ENCODE results near the gene DHX30. TPM values are rescaled to one million over a fixed set of nuclear protein-coding genes. Genes with fewer than 3 reads are reported as not detected.

Gene DHX30
- total and polyA plus RNA-seq, 2 experiments from 2014 or later, result 47.8 to 51.3 TPM

- 95% methylated on average over 3 of the region's 3 CpGs for WGBS (ENCODE audit: low lambda C conversion rate, missing lambda C conversion rate)
- no peak overlapping the region for H3K4me3 ChIP-seq
- no peak overlapping the region for H3K4me2 ChIP-seq
Observed at GRCh38 chr3:47896736-47897135, 93.8 kb downstream of the DHX30 start.

GRCh38 chr3:47897954-47898353 is 95.0 kb downstream of the DHX30 start:
- no peak overlapping the region for H3K4me3 ChIP-seq
- DNase-seq (ENCODE audit: low spot score), result no peak
- no peaks in the 10 kb centered on the region for H3K9me2 ChIP-seq (replicated peaks; ENCODE audit: insufficient read depth)
- H3K27me3 ChIP-seq, result no peaks in the 10 kb centered on the region
- 92% methylated on average over 3 of the region's 3 CpGs for WGBS (ENCODE audit: low lambda C conversion rate, missing lambda C conversion rate)
- no peak overlapping the region for H3K27ac ChIP-seq
- no peaks in the 10 kb centered on the region for H3K79me2 ChIP-seq
- no peak overlapping the region for H2AFZ ChIP-seq
- no peaks in the 10 kb centered on the region for H4K20me1 ChIP-seq (ENCODE audit: insufficient read depth, poor library complexity, severe bottlenecking)
- no peak for TF ChIP-seq CTCF (IDR thresholded peaks at IDR 0.05; ENCODE audit: poor library complexity)
- TF ChIP-seq EZH2 (IDR thresholded peaks at IDR 0.05; ENCODE audit: borderline replicate concordance), result no peak
- TF ChIP-seq EZH2phosphoT487 (IDR thresholded peaks at IDR 0.05; ENCODE audit: low read depth, severe bottlenecking, unreplicated experiment), result no peak
- no peak overlapping the region for H3K4me2 ChIP-seq
- peaks cover 6% of the 10 kb centered on the region for H3K4me1 ChIP-seq (ENCODE audit: insufficient read depth)
- H3K36me3 ChIP-seq (replicated peaks; ENCODE audit: insufficient read depth, low read depth), result no peaks in the 10 kb centered on the region
- H3K9me3 ChIP-seq (ENCODE audit: low read depth), result no peaks in the 10 kb centered on the region

More at GRCh38 chr3:47896736-47897135, 93.8 kb downstream of the DHX30 start:
- TF ChIP-seq CTCF (IDR thresholded peaks at IDR 0.05; ENCODE audit: poor library complexity), result no peak
- no peak for TF ChIP-seq EZH2 (IDR thresholded peaks at IDR 0.05; ENCODE audit: borderline replicate concordance)
- TF ChIP-seq EZH2phosphoT487 (IDR thresholded peaks at IDR 0.05; ENCODE audit: low read depth, severe bottlenecking, unreplicated experiment), result no peak
- H3K9me2 ChIP-seq (replicated peaks; ENCODE audit: insufficient read depth), result no peaks in the 10 kb centered on the region
- no peak overlapping the region for H2AFZ ChIP-seq
- H3K36me3 ChIP-seq (replicated peaks; ENCODE audit: insufficient read depth, low read depth), result no peaks in the 10 kb centered on the region
- H3K9me3 ChIP-seq (ENCODE audit: low read depth), result no peaks in the 10 kb centered on the region
- H3K4me1 ChIP-seq (ENCODE audit: insufficient read depth), result peaks cover 6% of the 10 kb centered on the region
- DNase-seq (ENCODE audit: low spot score), result no peak
- no peak overlapping the region for H3K27ac ChIP-seq
- no peaks in the 10 kb centered on the region for H4K20me1 ChIP-seq (ENCODE audit: insufficient read depth, poor library complexity, severe bottlenecking)
- H3K27me3 ChIP-seq, result no peaks in the 10 kb centered on the region
- H3K79me2 ChIP-seq, result no peaks in the 10 kb centered on the region

- Histone ChIP-seq H2AFZ (no peak overlapping the region), H4K20me1 (ENCODE audit: insufficient read depth, poor library complexity, severe bottlenecking) (no peaks in the 10 kb centered on the region), H3K9me2 (replicated peaks; ENCODE audit: insufficient read depth) (no peaks in the 10 kb centered on the region), H3K36me3 (replicated peaks; ENCODE audit: insufficient read depth, low read depth) (no peaks in the 10 kb centered on the region), H3K27me3 (no peaks in the 10 kb centered on the region), H3K4me2 (no peak overlapping the region), H3K4me1 (ENCODE audit: insufficient read depth) (peaks cover 6% of the 10 kb centered on the region), H3K79me2 (peaks cover 2% of the 10 kb centered on the region), H3K27ac (peak overlapping the region; percentile 15), H3K9me3 (ENCODE audit: low read depth) (no peaks in the 10 kb centered on the region), H3K4me3 (no peak overlapping the region)
- peak; percentile 46 for DNase-seq (ENCODE audit: low spot score)
- TF ChIP-seq EZH2phosphoT487 (IDR thresholded peaks at IDR 0.05; ENCODE audit: low read depth, severe bottlenecking, unreplicated experiment) (no peak), EZH2 (IDR thresholded peaks at IDR 0.05; ENCODE audit: borderline replicate concordance) (no peak), CTCF (IDR thresholded peaks at IDR 0.05; ENCODE audit: poor library complexity) (no peak)
- 71% methylated on average over 3 of the region's 3 CpGs for WGBS (ENCODE audit: low lambda C conversion rate, missing lambda C conversion rate)
Observed at GRCh38 chr3:47899495-47900108, 96.7 kb downstream of the DHX30 start.

MicroRNA genes within 50 kb of the gene (microRNA counts, 767-probe panel; counts per million panel counts)
- microRNA hsa-miR-1226-3p, result not detected

Small RNA genes lying within 50 kb of the gene (microRNA-seq; reads per million reads assigned to microRNA genes)
- gene MIR1226, result 254 reads per million, percentile 67 among the genes with 10 or more reads in this experiment

Small RNA genes lying within 50 kb of the gene (small RNA-seq; reads per million reads assigned to genes)
- gene MIR1226, result 0.37 reads per million, percentile 20 among the genes with 10 or more reads in this experiment
- gene RF02271, result not detected

Other genes starting within 250 kb of the DHX30 start
- 0.44 and 0.47 TPM in 2 replicates for gene CSPG5, start 224.3 kb upstream of the DHX30 start, total RNA-seq
- 0.32 and 0.34 TPM in 2 replicates for gene CSPG5, start 224.3 kb upstream of the DHX30 start, polyA plus RNA-seq
- 35.6 and 38.2 TPM in 2 replicates for gene SMARCC1, start 21.2 kb upstream of the DHX30 start, total RNA-seq
- gene SMARCC1, start 21.2 kb upstream of the DHX30 start, polyA plus RNA-seq, result 35.5 and 43.3 TPM in 2 replicates
- 64.7 and 85.5 TPM in 2 replicates for gene MAP4, start 213.3 kb downstream of the DHX30 start, total RNA-seq
- 91.1 and 91.3 TPM in 2 replicates for gene MAP4, start 213.3 kb downstream of the DHX30 start, polyA plus RNA-seq